H9 (cell line): ENCODE measurements around the gene PBOV1. TPM values are rescaled to one million over a fixed set of nuclear protein-coding genes. Genes with fewer than 3 reads are reported as not detected.

Source experiments
- DNase-seq: peaks from one replicate; pipeline ENCODE4 v3.0.0-alpha.2; 2017
- H2AFZ ChIP-seq: one replicate; pipeline ENCODE4 v1.6.1; 2013; ENCODE audit warnings: mild to moderate bottlenecking, low read length, control low read depth, moderate library complexity
- H2AK5ac ChIP-seq: 2 replicates; pipeline ENCODE4 v1.6.1; 2013; ENCODE audit warnings: low read length, control low read depth, mixed read lengths; ENCODE audit not compliant: insufficient read length
- H2BK120ac ChIP-seq: one replicate; pipeline ENCODE4 v1.6.1; 2013; ENCODE audit warnings: low read depth, mild to moderate bottlenecking, low read length, control low read depth, inconsistent platforms; ENCODE audit not compliant: poor library complexity, severe bottlenecking
- H2BK12ac ChIP-seq: 2 replicates; pipeline ENCODE4 v1.6.1; 2013; ENCODE audit warnings: low read length, control low read depth, mixed read lengths, low read depth; ENCODE audit not compliant: insufficient read length
- H2BK15ac ChIP-seq: 2 replicates; pipeline ENCODE4 v1.6.1; 2013; ENCODE audit warnings: low read depth, low read length, control low read depth
- H2BK20ac ChIP-seq: one replicate; pipeline ENCODE4 v1.6.1; 2013; ENCODE audit warnings: low read depth, mild to moderate bottlenecking, low read length, control low read depth, inconsistent platforms; ENCODE audit not compliant: poor library complexity, severe bottlenecking
- H2BK5ac ChIP-seq: 2 replicates; pipeline ENCODE4 v1.6.1; 2013; ENCODE audit warnings: low read length, control low read depth, mixed read lengths; ENCODE audit not compliant: insufficient read length
- H3K14ac ChIP-seq: 2 replicates; pipeline ENCODE4 v1.6.1; 2013; ENCODE audit warnings: low read length, control low read depth; ENCODE audit not compliant: insufficient read depth
- H3K18ac ChIP-seq: 2 replicates; pipeline ENCODE4 v1.6.1; 2013; ENCODE audit warnings: low read depth, mild to moderate bottlenecking, mixed read lengths, low read length, control low read depth; ENCODE audit not compliant: insufficient read length
- H3K23ac ChIP-seq: 2 replicates; pipeline ENCODE4 v1.6.1; 2013; ENCODE audit warnings: low read length, control low read depth, mixed read lengths, low read depth; ENCODE audit not compliant: insufficient read length
- H3K23me2 ChIP-seq: 2 replicates; pipeline ENCODE4 v1.6.1; 2013; ENCODE audit warnings: low read depth, mild to moderate bottlenecking, mixed read lengths, low read length, control low read depth; ENCODE audit not compliant: insufficient read length, poor library complexity, severe bottlenecking
- H3K27ac ChIP-seq: 2 replicates; pipeline ENCODE4 v1.5.1; 2013; ENCODE audit warnings: low read length, control low read depth, mixed read lengths, low read depth; ENCODE audit not compliant: insufficient read length
- H3K27me3 ChIP-seq: 2 replicates; pipeline ENCODE4 v1.6.1; 2013; ENCODE audit warnings: low read length, control low read depth, inconsistent platforms; ENCODE audit not compliant: insufficient read depth
- H3K4ac ChIP-seq: 2 replicates; pipeline ENCODE4 v1.6.1; 2013; ENCODE audit warnings: low read depth, mild to moderate bottlenecking, control low read depth, inconsistent platforms, low read length, moderate library complexity
- H3K4me1 ChIP-seq: 2 replicates; pipeline ENCODE4 v1.6.1; 2013; ENCODE audit warnings: low read length, control low read depth, inconsistent platforms; ENCODE audit not compliant: insufficient read depth
- H3K4me2 ChIP-seq: 2 replicates; pipeline ENCODE4 v1.6.1; 2013; ENCODE audit warnings: low read length, control low read depth, mixed read lengths; ENCODE audit not compliant: insufficient read length, insufficient read depth
- H3K56ac ChIP-seq: 2 replicates; pipeline ENCODE4 v1.6.1; 2013; ENCODE audit warnings: low read depth, mild to moderate bottlenecking, mixed read lengths, low read length, control low read depth; ENCODE audit not compliant: insufficient read length
- H3K79me1 ChIP-seq: 2 replicates; pipeline ENCODE4 v1.6.1; 2013; ENCODE audit warnings: low read depth, mild to moderate bottlenecking, moderate library complexity, low read length, control low read depth, inconsistent platforms; ENCODE audit not compliant: insufficient read depth, poor library complexity, severe bottlenecking
- H3K79me2 ChIP-seq: 2 replicates; pipeline ENCODE4 v1.6.1; 2013; ENCODE audit warnings: low read length, control low read depth, inconsistent platforms; ENCODE audit not compliant: insufficient read depth
- H3K9ac ChIP-seq: 2 replicates; pipeline ENCODE4 v1.6.1; 2013; ENCODE audit warnings: low read length, control low read depth, mixed read lengths; ENCODE audit not compliant: insufficient read length; ENCODE audit errors: extremely low read depth
- H3K9me3 ChIP-seq: one replicate; pipeline ENCODE4 v1.6.1; 2013; ENCODE audit warnings: low read depth, low read length, inconsistent platforms; ENCODE audit not compliant: control insufficient read depth
- H3T11ph ChIP-seq: one replicate; pipeline ENCODE4 v1.6.1; 2013; ENCODE audit warnings: mild to moderate bottlenecking, low read length, control low read depth, inconsistent platforms
- H4K20me1 ChIP-seq: one replicate; pipeline ENCODE4 v1.6.1; 2013; ENCODE audit not compliant: control insufficient read depth, insufficient read length, insufficient read depth
- H4K5ac ChIP-seq: 2 replicates; pipeline ENCODE4 v1.6.1; 2013; ENCODE audit warnings: low read depth, mild to moderate bottlenecking, mixed read lengths, low read length, control low read depth; ENCODE audit not compliant: insufficient read length
- H4K8ac ChIP-seq: replicated peaks from 2 replicates; pipeline ENCODE4 v1.6.1; 2013; ENCODE audit warnings: low read length, control low read depth, mixed read lengths, low read depth; ENCODE audit not compliant: insufficient read length
- H4K91ac ChIP-seq: 2 replicates; pipeline ENCODE4 v1.6.1; 2013; ENCODE audit warnings: low read depth, mild to moderate bottlenecking, moderate library complexity, mixed read lengths, low read length, control low read depth; ENCODE audit not compliant: insufficient read length
- H3K27ac Mint-ChIP-seq, 3 experiments: 2 replicates in 2 of 3; 3 replicates in 1 of 3; pipeline ENCODE4 v1.8.0; 2020 to 2021; ENCODE audit warnings: mixed read lengths in 3 of 3, mild to moderate bottlenecking in 1 of 3, moderate library complexity in 1 of 3
- H3K27me3 Mint-ChIP-seq: 2 replicates; pipeline ENCODE4 v1.8.0; 2021; ENCODE audit warnings: low read depth, mild to moderate bottlenecking, moderate library complexity, mixed read lengths
- H3K36me3 Mint-ChIP-seq, 3 experiments: 2 replicates in 2 of 3; 3 replicates in 1 of 3; pipeline ENCODE4 v1.8.0; 2020 to 2021; ENCODE audit warnings: low read depth in 3 of 3, mixed read lengths in 3 of 3; ENCODE audit not compliant: insufficient read depth in 1 of 3
- H3K4me1 Mint-ChIP-seq, 2 experiments: 2 replicates each; pipeline ENCODE4 v1.8.0; 2020; ENCODE audit warnings: mixed read lengths in 2 of 2
- H3K4me3 Mint-ChIP-seq, 2 experiments: 2 replicates in 1 of 2; 3 replicates in 1 of 2; pipeline ENCODE4 v1.8.0; 2020 to 2021; ENCODE audit warnings: mild to moderate bottlenecking in 2 of 2, mixed read lengths in 2 of 2, moderate library complexity in 1 of 2
- H3K9me3 Mint-ChIP-seq, 2 experiments: 2 replicates in 1 of 2; 3 replicates in 1 of 2; pipeline ENCODE4 v1.8.0; 2020; ENCODE audit warnings: mild to moderate bottlenecking in 2 of 2, mixed read lengths in 2 of 2, moderate library complexity in 1 of 2
- WGBS: extraction: QIAGEN DNeasy Blood & Tissue Kit; methylation state at CpG from one replicate; pipeline ENCODE4 v1.1.7; 2013; ENCODE audit warnings: missing lambda C conversion rate, low lambda C conversion rate, mixed read lengths; ENCODE audit not compliant: insufficient read length; ENCODE audit errors: extremely low coverage; 5-methylcytosine and 5-hydroxymethylcytosine counted together
- total RNA-seq: library from RNA; stranded (reverse); gene quantifications from 2 replicates; pipeline ENCODE4 v1.2.1, GENCODE V29; 2021
- TF ChIP-seq, protein P1 (sequence below): fragments of 200-600 bp; sonication (generic); conservative IDR thresholded peaks from 3 replicates; pipeline ENCODE4 v1.8.0; 2021; ENCODE audit warnings: antibody characterized with exemption, mild to moderate bottlenecking

The PBOV1 gene
- total RNA-seq, 1 experiment from 2014 or later: not detected

DNA sequence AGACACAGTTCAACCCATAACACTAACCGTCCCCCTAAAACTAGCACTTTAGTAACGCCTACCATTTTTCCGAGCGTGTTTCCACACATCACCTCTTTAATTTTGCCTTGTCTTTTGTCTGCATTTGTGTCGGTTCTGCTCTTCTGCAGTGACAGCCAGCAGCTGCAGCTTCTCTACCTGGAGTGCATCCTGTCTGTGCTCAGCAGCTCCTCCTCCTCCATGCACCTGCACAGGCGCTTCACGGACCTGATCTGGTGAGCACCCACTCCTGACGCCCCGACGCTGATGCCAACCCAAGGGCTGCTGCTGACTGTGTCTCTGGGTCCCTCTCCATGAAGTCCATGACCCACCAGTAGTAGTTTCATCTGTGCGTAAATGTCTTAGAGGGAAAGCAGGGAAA lies 35.4 kb upstream of the PBOV1 start:
- no peaks in the 10 kb centered on the region for H3K9me3 ChIP-seq

More for the DNA sequence above, 35.4 kb upstream of the PBOV1 start:
- H3K79me2 ChIP-seq: no peaks in the 10 kb centered on the region
- H3K4ac ChIP-seq: no peak overlapping the region
- no peak overlapping the region for H2BK20ac ChIP-seq
- H4K5ac ChIP-seq: no peak overlapping the region
- no peak overlapping the region for H3K56ac ChIP-seq
- DNase-seq: no peak
- H2BK12ac ChIP-seq: no peak overlapping the region
- no peak overlapping the region for H3K9ac ChIP-seq
- H3K23ac ChIP-seq: no peak overlapping the region
- WGBS: no CpG with 5 or more reads among the region's 11 CpGs
- H3K4me2 ChIP-seq: no peak overlapping the region
- no peaks in the 10 kb centered on the region for H4K20me1 ChIP-seq
- H2BK120ac ChIP-seq: no peak overlapping the region
- H2BK5ac ChIP-seq: no peak overlapping the region
- no peak overlapping the region for H4K91ac ChIP-seq
- no peak overlapping the region for H2AK5ac ChIP-seq
- no peaks in the 10 kb centered on the region for H3K27me3 Mint-ChIP-seq
- no peaks in the 10 kb centered on the region for H3K9me3 Mint-ChIP-seq
- no peak overlapping the region for H3K18ac ChIP-seq
- no peaks in the 10 kb centered on the region for H3K27me3 ChIP-seq
- H3K4me3 Mint-ChIP-seq: no peak overlapping the region
- H3K23me2 ChIP-seq: no peaks in the 10 kb centered on the region
- no peak overlapping the region for H2BK15ac ChIP-seq
- H3K27ac ChIP-seq: no peak overlapping the region
- no peak overlapping the region for H4K8ac ChIP-seq
- no peak overlapping the region; the same call in 1 of the 2 replicates for H3K14ac ChIP-seq
- peaks cover 0 to 19% (median 15%) of the 10 kb centered on the region in 3 experiments; a peak in 5 of 7 replicates for H3K36me3 Mint-ChIP-seq
- no peak overlapping the region for H3T11ph ChIP-seq
- no peak overlapping the region for H2AFZ ChIP-seq
- H3K79me1 ChIP-seq: no peaks in the 10 kb centered on the region
- no peaks in the 10 kb centered on the region for H3K4me1 ChIP-seq
- H3K27ac Mint-ChIP-seq: no peak overlapping the region; a peak in 1 of 7 replicates
- no peaks in the 10 kb centered on the region for H3K4me1 Mint-ChIP-seq
- TF ChIP-seq, protein P1, sequence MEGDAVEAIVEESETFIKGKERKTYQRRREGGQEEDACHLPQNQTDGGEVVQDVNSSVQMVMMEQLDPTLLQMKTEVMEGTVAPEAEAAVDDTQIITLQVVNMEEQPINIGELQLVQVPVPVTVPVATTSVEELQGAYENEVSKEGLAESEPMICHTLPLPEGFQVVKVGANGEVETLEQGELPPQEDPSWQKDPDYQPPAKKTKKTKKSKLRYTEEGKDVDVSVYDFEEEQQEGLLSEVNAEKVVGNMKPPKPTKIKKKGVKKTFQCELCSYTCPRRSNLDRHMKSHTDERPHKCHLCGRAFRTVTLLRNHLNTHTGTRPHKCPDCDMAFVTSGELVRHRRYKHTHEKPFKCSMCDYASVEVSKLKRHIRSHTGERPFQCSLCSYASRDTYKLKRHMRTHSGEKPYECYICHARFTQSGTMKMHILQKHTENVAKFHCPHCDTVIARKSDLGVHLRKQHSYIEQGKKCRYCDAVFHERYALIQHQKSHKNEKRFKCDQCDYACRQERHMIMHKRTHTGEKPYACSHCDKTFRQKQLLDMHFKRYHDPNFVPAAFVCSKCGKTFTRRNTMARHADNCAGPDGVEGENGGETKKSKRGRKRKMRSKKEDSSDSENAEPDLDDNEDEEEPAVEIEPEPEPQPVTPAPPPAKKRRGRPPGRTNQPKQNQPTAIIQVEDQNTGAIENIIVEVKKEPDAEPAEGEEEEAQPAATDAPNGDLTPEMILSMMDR: no peak
